OCI-M1 (cell line): ENCODE data around the gene NDFIP1.
"Not testable (repeated sequence)": the region's sequence is repeated elsewhere in the genome, so short reads cannot be mapped to it uniquely, and the experiment has no call there.

Experiments
- DNase-seq: peaks from one replicate; lab custom pipeline; 2025; lab: John Stamatoyannopoulos, UW

The NDFIP1 gene

GRCh38 chr5:142154449-142154841 lies 45.9 kb downstream of the NDFIP1 start:
- DNase-seq, result not testable (repeated sequence)

GRCh38 chr5:142156839-142157463 lies 48.4 kb downstream of the NDFIP1 start:
- DNase-seq, result no peak

GRCh38 chr5:142159354-142159753 lies 50.8 kb downstream of the NDFIP1 start:
- no peak for DNase-seq

- no peak for DNase-seq
Measured at GRCh38 chr5:142164315-142164714, 55.7 kb downstream of the NDFIP1 start.

- DNase-seq, result no peak
Measured at GRCh38 chr5:142166754-142167153, 58.2 kb downstream of the NDFIP1 start.

- DNase-seq, result no peak
Measured at GRCh38 chr5:142167458-142167857, 58.9 kb downstream of the NDFIP1 start.

GRCh38 chr5:142168365-142168764 lies 59.8 kb downstream of the NDFIP1 start:
- DNase-seq, result no peak

- no peak for DNase-seq
Measured at GRCh38 chr5:142170254-142170953, 61.8 kb downstream of the NDFIP1 start.

- no peak for DNase-seq
Measured at GRCh38 chr5:142171270-142171669, 62.7 kb downstream of the NDFIP1 start.

GRCh38 chr5:142175039-142175438 lies 66.5 kb downstream of the NDFIP1 start:
- DNase-seq, result no peak

- no peak for DNase-seq
Measured at GRCh38 chr5:142175461-142176142, 67.0 kb downstream of the NDFIP1 start.

GRCh38 chr5:142176255-142176654 lies 67.7 kb downstream of the NDFIP1 start:
- no peak for DNase-seq

- DNase-seq, result no peak
Measured at GRCh38 chr5:142178651-142179050, 70.1 kb downstream of the NDFIP1 start.

GRCh38 chr5:142179776-142180387 lies 71.3 kb downstream of the NDFIP1 start:
- no peak for DNase-seq

- no peak for DNase-seq
Measured at GRCh38 chr5:142181096-142181495, 72.5 kb downstream of the NDFIP1 start.

- DNase-seq, result no peak
Measured at GRCh38 chr5:142181547-142182163, 73.1 kb downstream of the NDFIP1 start.

- DNase-seq, result no peak
Measured at GRCh38 chr5:142182840-142183239, 74.3 kb downstream of the NDFIP1 start.

- DNase-seq, result no peak
Measured at GRCh38 chr5:142183561-142183960, 75.0 kb downstream of the NDFIP1 start.

GRCh38 chr5:142184988-142185387 lies 76.4 kb downstream of the NDFIP1 start:
- DNase-seq, result peak; percentile 30

GRCh38 chr5:142186514-142186856 lies 77.9 kb downstream of the NDFIP1 start:
- DNase-seq, result no peak

- peak; percentile 93 for DNase-seq
Measured at GRCh38 chr5:142186857-142187594, 78.4 kb downstream of the NDFIP1 start.

GRCh38 chr5:142188691-142189090 lies 80.1 kb downstream of the NDFIP1 start:
- not testable (repeated sequence) for DNase-seq
